Uterus (tissue), 4 donors: Measurements from ENCODE around the gene CNNM2. TPM values are rescaled to one million over a fixed set of nuclear protein-coding genes. Genes with fewer than 3 reads are reported as not detected.
"Not testable (repeated sequence)": the region's sequence is repeated elsewhere in the genome, so short reads cannot be mapped to it uniquely, and the experiment has no call there.

Experiments
- DNase-seq, 2 donors: peaks; one replicate each; pipeline ENCODE4 v3.0.0-alpha.2; 2019 to 2020
- H3K27ac ChIP-seq, 2 donors: fragments of 200-600 bp; sonication (generic); 1 replicate in 1 of 2; 2 replicates in 1 of 2; pipeline ENCODE4 v1.5.1; 2016 to 2018
- H3K27me3 ChIP-seq, 2 donors: fragments of 200-600 bp; sonication (generic); one replicate each; pipeline ENCODE4 v1.5.1; 2018 to 2019; ENCODE audit warnings: control low read depth in 1 of 2
- H3K36me3 ChIP-seq, 2 donors: fragments of 200-600 bp; sonication (generic); one replicate each; pipeline ENCODE4 v1.5.1; 2019; ENCODE audit warnings: control low read depth in 1 of 2
- H3K4me1 ChIP-seq, 2 donors: fragments of 200-600 bp; sonication (generic); one replicate each; pipeline ENCODE4 v1.5.1; 2018 to 2019; ENCODE audit warnings: control low read depth in 1 of 2
- H3K4me3 ChIP-seq, 2 donors: fragments of 200-600 bp; sonication (generic); 1 replicate in 1 of 2; 2 replicates in 1 of 2; pipeline ENCODE4 v1.5.1; 2018 to 2019; ENCODE audit warnings: mild to moderate bottlenecking in 1 of 2
- H3K9me3 ChIP-seq, 2 donors: fragments of 200-600 bp; sonication (generic); one replicate each; pipeline ENCODE4 v1.5.1; 2019; ENCODE audit warnings: control low read depth in 1 of 2
- CTCF ChIP-seq, 4 experiments: fragments of 200-600 bp in 2 of 4; fragments of 450-650 bp in 2 of 4; sonication (generic) in 2 of 4; IDR thresholded peaks; one replicate each; pipeline ENCODE4 v1.5.1; 2016 to 2019; ENCODE audit warnings: antibody characterized with exemption in 4 of 4, mild to moderate bottlenecking in 2 of 4, moderate library complexity in 1 of 4
- POLR2A ChIP-seq, 2 donors: fragments of 450-650 bp; IDR thresholded peaks; one replicate each; pipeline ENCODE4 v1.6.1; 2016; ENCODE audit warnings: antibody characterized with exemption in 2 of 2, mild to moderate bottlenecking in 1 of 2, moderate library complexity in 1 of 2
- intact Hi-C: fragments of 100-400 bp; cut with DNase I; formaldehyde crosslinking; loops from one replicate; pipeline ENCODE4 v1.15.1; 2023; ENCODE audit warnings: low total_unique reads
- total RNA-seq, 4 donors: library from RNA; depleted of rRNA in 3 of 4; stranded (reverse); fragments of >200 nt in 3 of 4; gene quantifications; one replicate each; pipeline versions ENCODE4 v1.1.0 to v1.2.4, GENCODE V29; 2014 to 2023
- donor health status: DM: yes; HTN: yes; CAD: no.

Gene CNNM2
- total RNA-seq, 4 donors from 2014 or later = 5.1 to 11.0 (median 7.4) TPM

- Histone ChIP-seq H3K4me1 (no peaks in the 10 kb centered on the region), H3K27ac (no peak overlapping the region), H3K27me3 (no peaks in the 10 kb centered on the region), H3K36me3 (no peaks in the 10 kb centered on the region), H3K9me3 (no peaks in the 10 kb centered on the region), H3K4me3 (no peak overlapping the region)
- DNase-seq = no peak
- intact Hi-C loops = no loop called here
- TF ChIP-seq CTCF (IDR thresholded peaks at IDR 0.05) (no peak), POLR2A (IDR thresholded peaks at IDR 0.05) (no peak)
These were observed 80.4 kb downstream of the CNNM2 start for GRCh38 chr10:102998399-102998907.

- H3K36me3 ChIP-seq, intact Hi-C loops, H3K4me1 ChIP-seq, H3K27me3 ChIP-seq, H3K9me3 ChIP-seq, H3K27ac ChIP-seq, H3K4me3 ChIP-seq, DNase-seq: not testable (repeated sequence)
These were observed 82.0 kb downstream of the CNNM2 start for GRCh38 chr10:103000050-103000449.

- H3K27ac ChIP-seq = no peak overlapping the region
- DNase-seq = no peak
- no peaks in the 10 kb centered on the region for H3K27me3 ChIP-seq
- no peak for TF ChIP-seq CTCF (IDR thresholded peaks at IDR 0.05)
- no peak for TF ChIP-seq POLR2A (IDR thresholded peaks at IDR 0.05)
- no peaks in the 10 kb centered on the region for H3K9me3 ChIP-seq
- no peaks in the 10 kb centered on the region for H3K36me3 ChIP-seq
- no peaks in the 10 kb centered on the region for H3K4me1 ChIP-seq
- H3K4me3 ChIP-seq = no peak overlapping the region
- intact Hi-C loops = no loop called here
These were observed 88.9 kb downstream of the CNNM2 start for GRCh38 chr10:103007017-103007416.

GRCh38 chr10:103013416-103013815 is 95.3 kb downstream of the CNNM2 start:
- no peak overlapping the region for H3K4me3 ChIP-seq
- H3K9me3 ChIP-seq = no peaks in the 10 kb centered on the region
- no peak overlapping the region for H3K27ac ChIP-seq
- no peak for DNase-seq
- no peaks in the 10 kb centered on the region for H3K36me3 ChIP-seq
- no peaks in the 10 kb centered on the region for H3K4me1 ChIP-seq
- no peaks in the 10 kb centered on the region for H3K27me3 ChIP-seq
- TF ChIP-seq CTCF (IDR thresholded peaks at IDR 0.05) (no peak), POLR2A (IDR thresholded peaks at IDR 0.05) (no peak)
- intact Hi-C loops = no loop called here

GRCh38 chr10:103019425-103019824 is 101.3 kb downstream of the CNNM2 start:
- no peaks in the 10 kb centered on the region for H3K4me1 ChIP-seq
- H3K9me3 ChIP-seq = no peaks in the 10 kb centered on the region
- intact Hi-C loops = no loop called here
- TF ChIP-seq POLR2A (IDR thresholded peaks at IDR 0.05) = no peak
- TF ChIP-seq CTCF (IDR thresholded peaks at IDR 0.05) = no peak
- H3K4me3 ChIP-seq = no peak overlapping the region
- no peaks in the 10 kb centered on the region for H3K27me3 ChIP-seq
- no peak overlapping the region for H3K27ac ChIP-seq
- H3K36me3 ChIP-seq = no peaks in the 10 kb centered on the region
- no peak for DNase-seq
